Measurements from ENCODE around the gene ERN1.

GRCh38 chr17:64133546-64134215, 3.7 kb upstream of the ERN1 start:
- TF ChIP-seq CTCF (optimal IDR thresholded peaks at IDR 0.05 in 1 of 3, IDR thresholded peaks at IDR 0.05 in 1 of 3, conservative IDR thresholded peaks at IDR 0.05 in 1 of 3; ENCODE audit: extremely low read depth in 1 of 3, insufficient read depth in 2 of 3, low read length in 3 of 3) (peak; percentile 43 to 67 (median 56)), EZH2 (IDR thresholded peaks at IDR 0.05; ENCODE audit: low read length) (no peak)
